GM23338 (cell line): ENCODE measurements around the gene PRPF38A. TPM values are rescaled to one million over a fixed set of nuclear protein-coding genes. Genes with fewer than 3 reads are reported as not detected.

Experiments used
- ATAC-seq: fragments of 200-7000 bp; cut with Tn5 transposase; 3 replicates; pipeline ENCODE4 v1.9.1; 2020
- DNase-seq: peaks from one replicate; pipeline ENCODE4 v3.0.0-alpha.2; 2015; ENCODE audit warnings: low spot score
- H2AFZ ChIP-seq: fragments of 200-600 bp; sonication (generic); 2 replicates; pipeline ENCODE4 v1.8.0; 2016; ENCODE audit warnings: antibody characterized with exemption, mild to moderate bottlenecking, moderate library complexity
- H3F3A ChIP-seq: fragments of 200-600 bp; sonication (generic); replicated peaks from 2 replicates; pipeline ENCODE4 v1.8.0; 2017; ENCODE audit warnings: antibody characterized with exemption, mixed run types, low read depth
- H3K27ac ChIP-seq: fragments of 200-600 bp; sonication (generic); 2 replicates; pipeline ENCODE4 v1.6.1; 2016; ENCODE audit warnings: low read depth
- H3K27me3 ChIP-seq: fragments of 200-600 bp; sonication (generic); 2 replicates; pipeline ENCODE4 v1.8.0; 2016; ENCODE audit warnings: mild to moderate bottlenecking, mixed run types, moderate library complexity; ENCODE audit not compliant: insufficient read depth
- H3K36me3 ChIP-seq: fragments of 200-600 bp; sonication (generic); 2 replicates; pipeline ENCODE4 v1.8.0; 2016; ENCODE audit warnings: mild to moderate bottlenecking; ENCODE audit not compliant: insufficient read depth
- H3K4me1 ChIP-seq: fragments of 200-600 bp; sonication (generic); 2 replicates; pipeline ENCODE4 v1.8.0; 2016; ENCODE audit warnings: mild to moderate bottlenecking, moderate library complexity; ENCODE audit not compliant: insufficient read depth
- H3K4me2 ChIP-seq: fragments of 200-600 bp; sonication (generic); 2 replicates; pipeline ENCODE4 v1.7.1; 2017; ENCODE audit warnings: mixed run types
- H3K4me3 ChIP-seq: fragments of 200-600 bp; sonication (generic); 2 replicates; pipeline ENCODE4 v1.6.1; 2016; ENCODE audit warnings: mixed run types
- H3K79me2 ChIP-seq: fragments of 200-600 bp; sonication (generic); replicated peaks from 2 replicates; pipeline ENCODE4 v1.8.0; 2017; ENCODE audit warnings: mild to moderate bottlenecking; ENCODE audit not compliant: insufficient read depth
- H3K9me2 ChIP-seq: fragments of 200-600 bp; sonication (generic); 2 replicates; pipeline ENCODE4 v1.8.0; 2017; ENCODE audit not compliant: insufficient read depth
- H4K20me1 ChIP-seq: fragments of 200-600 bp; sonication (generic); replicated peaks from 2 replicates; pipeline ENCODE4 v1.8.0; 2017; ENCODE audit warnings: mild to moderate bottlenecking; ENCODE audit not compliant: insufficient read depth
- H3K27ac Mint-ChIP-seq: 2 replicates; pipeline ENCODE4 v1.8.0; 2020; ENCODE audit warnings: inconsistent platforms, mild to moderate bottlenecking, moderate library complexity, mixed read lengths
- H3K27me3 Mint-ChIP-seq: 3 replicates; pipeline ENCODE4 v1.8.0; 2022; ENCODE audit warnings: low read depth, mild to moderate bottlenecking, moderate library complexity, mixed read lengths, inconsistent platforms; ENCODE audit not compliant: insufficient read depth, poor library complexity
- H3K36me3 Mint-ChIP-seq: 3 replicates; pipeline ENCODE4 v1.8.0; 2021; ENCODE audit warnings: low read depth, mild to moderate bottlenecking, inconsistent platforms, moderate library complexity, mixed read lengths
- H3K4me1 Mint-ChIP-seq: 3 replicates; pipeline ENCODE4 v1.8.0; 2020; ENCODE audit warnings: mild to moderate bottlenecking, inconsistent platforms, mixed read lengths
- H3K4me3 Mint-ChIP-seq: 3 replicates; pipeline ENCODE4 v1.8.0; 2021; ENCODE audit warnings: moderate library complexity, mild to moderate bottlenecking, inconsistent platforms, mixed read lengths
- H3K9me3 Mint-ChIP-seq: 3 replicates; pipeline ENCODE4 v1.8.0; 2020; ENCODE audit warnings: moderate library complexity, mild to moderate bottlenecking, inconsistent platforms, mixed read lengths
- CREB1 ChIP-seq: fragments of 250-450 bp; sonication (Bioruptor Pico); IDR thresholded peaks from 2 replicates; pipeline ENCODE4 v1.5.0; 2020; ENCODE audit warnings: low read depth, mild to moderate bottlenecking, moderate library complexity
- EZH2 ChIP-seq: fragments of 200-600 bp; sonication (generic); IDR thresholded peaks from one replicate; pipeline ENCODE4 v1.8.0; 2017; ENCODE audit warnings: antibody characterized with exemption, mild to moderate bottlenecking, low read depth; ENCODE audit not compliant: unreplicated experiment
- EZH2phosphoT487 ChIP-seq: fragments of 200-600 bp; sonication (generic); IDR thresholded peaks from one replicate; pipeline ENCODE4 v1.8.1; 2018; ENCODE audit warnings: antibody characterized with exemption; ENCODE audit not compliant: unreplicated experiment
- JUNB ChIP-seq: IDR thresholded peaks from one replicate; pipeline ENCODE4 v1.6.1; 2016; ENCODE audit warnings: antibody characterized with exemption; ENCODE audit not compliant: unreplicated experiment
- NANOG ChIP-seq: IDR thresholded peaks from 2 replicates; pipeline ENCODE4 v1.6.1; 2016; ENCODE audit warnings: antibody characterized with exemption, borderline replicate concordance
- POLR2AphosphoS5 ChIP-seq: IDR thresholded peaks from 2 replicates; pipeline ENCODE4 v1.6.1; 2016; ENCODE audit warnings: antibody characterized with exemption, low read depth
- STAT1 ChIP-seq: IDR thresholded peaks from one replicate; pipeline ENCODE4 v1.6.1; 2016; ENCODE audit warnings: antibody characterized with exemption; ENCODE audit not compliant: unreplicated experiment
- ZNF114 ChIP-seq: fragments of 250-450 bp; sonication (Bioruptor Pico); IDR thresholded peaks from 2 replicates; pipeline ENCODE4 v1.5.0; 2020; ENCODE audit warnings: mild to moderate bottlenecking, moderate library complexity
- ZNF331 ChIP-seq: fragments of 250-450 bp; sonication (Bioruptor Pico); IDR thresholded peaks from 2 replicates; pipeline ENCODE4 v1.5.0; 2020; ENCODE audit warnings: low read depth, mild to moderate bottlenecking, moderate library complexity
- polyA plus RNA-seq: library from polyadenylated mRNA; unstranded; fragments of >200 nt; fragmentation: Nextera tagmentation; extraction: Ambion mirVana; gene quantifications from 2 replicates; pipeline ENCODE4 v1.2.1, GENCODE V29; 2016
- total RNA-seq: library from RNA; depleted of rRNA; stranded (reverse); fragments of >200 nt; shearing (Covaris generic); gene quantifications from 2 replicates; pipeline ENCODE4 v1.2.3, GENCODE V29; 2014
- TF ChIP-seq, protein P1 (sequence below): IDR thresholded peaks from 2 replicates; pipeline ENCODE4 v1.6.1; 2016; ENCODE audit warnings: antibody characterized with exemption
- TF ChIP-seq, protein P2 (sequence below), 2 experiments: fragments of 200-600 bp in 1 of 2; sonication (generic) in 1 of 2; conservative IDR thresholded peaks; 2 replicates each; pipeline versions ENCODE4 v1.5.1 to v1.6.1; 2016 to 2017; ENCODE audit warnings: antibody characterized with exemption in 2 of 2, low read depth in 2 of 2, mild to moderate bottlenecking in 2 of 2, moderate library complexity in 1 of 2
- TF ChIP-seq, protein P3 (sequence below): fragments of 250-450 bp; sonication (Bioruptor Pico); IDR thresholded peaks from 2 replicates; pipeline ENCODE4 v1.5.0; 2020; ENCODE audit warnings: mild to moderate bottlenecking, moderate library complexity
- TF ChIP-seq, protein P4 (sequence below): IDR thresholded peaks from one replicate; pipeline ENCODE4 v1.6.1; 2018; ENCODE audit warnings: antibody characterized with exemption; ENCODE audit not compliant: unreplicated experiment

Gene PRPF38A
- total and polyA plus RNA-seq, 2 experiments from 2014 or later: 24.8 to 40.3 TPM

DNA sequence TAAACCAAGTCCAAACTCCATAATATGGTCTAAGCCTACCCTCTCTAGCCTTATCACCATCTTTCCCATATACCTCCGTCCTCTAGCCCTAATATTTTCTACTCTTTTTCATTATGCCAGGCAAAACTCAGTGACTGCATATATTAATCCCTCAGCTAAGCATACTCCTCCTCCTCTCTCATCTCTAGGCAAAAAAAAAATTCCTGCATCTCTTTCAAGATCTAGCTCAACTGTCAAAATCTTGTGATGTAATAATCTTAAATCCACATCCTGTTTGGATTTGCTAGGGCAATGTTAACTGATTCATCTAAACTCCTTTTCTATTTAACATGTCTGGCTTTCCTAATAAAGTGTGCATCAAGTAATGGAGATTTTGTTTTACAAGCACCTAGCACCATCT, 20.4 kb downstream of the PRPF38A start:
- DNase-seq: no peak
- no peak overlapping the region for H3K4me2 ChIP-seq
- no peak overlapping the region for H3K27ac Mint-ChIP-seq

More for the DNA sequence above, 20.4 kb downstream of the PRPF38A start:
- peak overlapping the region; percentile 50; the same call in 1 of the 2 replicates for H3K27ac ChIP-seq
- H2AFZ ChIP-seq: no peak overlapping the region
- 0 out of 2 replicates have a peak, but pooled peaks cover 1% of the 10 kb centered on the region for H4K20me1 ChIP-seq
- H3K4me3 ChIP-seq: no peak overlapping the region
- Mint-ChIP-seq H3K4me1 (peaks cover 7% of the 10 kb centered on the region; the same call in 2 of the 3 replicates), H3K9me3 (no peaks in the 10 kb centered on the region), H3K4me3 (no peak overlapping the region), H3K36me3 (peaks cover 15% of the 10 kb centered on the region; the same call in 2 of the 3 replicates), H3K27me3 (peaks cover 4% of the 10 kb centered on the region)
- no peaks in the 10 kb centered on the region for H3K9me2 ChIP-seq
- peaks cover 10% of the 10 kb centered on the region for H3K36me3 ChIP-seq
- H3K4me1 ChIP-seq: 0 out of 2 replicates have a peak, but pooled peaks cover 9% of the 10 kb centered on the region
- ATAC-seq: no peak
- TF ChIP-seq POLR2AphosphoS5 (no peak), EZH2 (no peak), ZNF114 (CRISPR knock-in tag) (no peak), CREB1 (no peak), EZH2phosphoT487 (no peak), NANOG (no peak), STAT1 (no peak), JUNB (no peak), ZNF331 (no peak)
- TF ChIP-seq, protein P1, sequence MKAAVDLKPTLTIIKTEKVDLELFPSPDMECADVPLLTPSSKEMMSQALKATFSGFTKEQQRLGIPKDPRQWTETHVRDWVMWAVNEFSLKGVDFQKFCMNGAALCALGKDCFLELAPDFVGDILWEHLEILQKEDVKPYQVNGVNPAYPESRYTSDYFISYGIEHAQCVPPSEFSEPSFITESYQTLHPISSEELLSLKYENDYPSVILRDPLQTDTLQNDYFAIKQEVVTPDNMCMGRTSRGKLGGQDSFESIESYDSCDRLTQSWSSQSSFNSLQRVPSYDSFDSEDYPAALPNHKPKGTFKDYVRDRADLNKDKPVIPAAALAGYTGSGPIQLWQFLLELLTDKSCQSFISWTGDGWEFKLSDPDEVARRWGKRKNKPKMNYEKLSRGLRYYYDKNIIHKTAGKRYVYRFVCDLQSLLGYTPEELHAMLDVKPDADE: no peak
- TF ChIP-seq, protein P2, sequence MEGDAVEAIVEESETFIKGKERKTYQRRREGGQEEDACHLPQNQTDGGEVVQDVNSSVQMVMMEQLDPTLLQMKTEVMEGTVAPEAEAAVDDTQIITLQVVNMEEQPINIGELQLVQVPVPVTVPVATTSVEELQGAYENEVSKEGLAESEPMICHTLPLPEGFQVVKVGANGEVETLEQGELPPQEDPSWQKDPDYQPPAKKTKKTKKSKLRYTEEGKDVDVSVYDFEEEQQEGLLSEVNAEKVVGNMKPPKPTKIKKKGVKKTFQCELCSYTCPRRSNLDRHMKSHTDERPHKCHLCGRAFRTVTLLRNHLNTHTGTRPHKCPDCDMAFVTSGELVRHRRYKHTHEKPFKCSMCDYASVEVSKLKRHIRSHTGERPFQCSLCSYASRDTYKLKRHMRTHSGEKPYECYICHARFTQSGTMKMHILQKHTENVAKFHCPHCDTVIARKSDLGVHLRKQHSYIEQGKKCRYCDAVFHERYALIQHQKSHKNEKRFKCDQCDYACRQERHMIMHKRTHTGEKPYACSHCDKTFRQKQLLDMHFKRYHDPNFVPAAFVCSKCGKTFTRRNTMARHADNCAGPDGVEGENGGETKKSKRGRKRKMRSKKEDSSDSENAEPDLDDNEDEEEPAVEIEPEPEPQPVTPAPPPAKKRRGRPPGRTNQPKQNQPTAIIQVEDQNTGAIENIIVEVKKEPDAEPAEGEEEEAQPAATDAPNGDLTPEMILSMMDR (conservative IDR thresholded peaks at IDR 0.05; ENCODE audit: low read depth in 2 of 2): no peak
- TF ChIP-seq, protein P3, sequence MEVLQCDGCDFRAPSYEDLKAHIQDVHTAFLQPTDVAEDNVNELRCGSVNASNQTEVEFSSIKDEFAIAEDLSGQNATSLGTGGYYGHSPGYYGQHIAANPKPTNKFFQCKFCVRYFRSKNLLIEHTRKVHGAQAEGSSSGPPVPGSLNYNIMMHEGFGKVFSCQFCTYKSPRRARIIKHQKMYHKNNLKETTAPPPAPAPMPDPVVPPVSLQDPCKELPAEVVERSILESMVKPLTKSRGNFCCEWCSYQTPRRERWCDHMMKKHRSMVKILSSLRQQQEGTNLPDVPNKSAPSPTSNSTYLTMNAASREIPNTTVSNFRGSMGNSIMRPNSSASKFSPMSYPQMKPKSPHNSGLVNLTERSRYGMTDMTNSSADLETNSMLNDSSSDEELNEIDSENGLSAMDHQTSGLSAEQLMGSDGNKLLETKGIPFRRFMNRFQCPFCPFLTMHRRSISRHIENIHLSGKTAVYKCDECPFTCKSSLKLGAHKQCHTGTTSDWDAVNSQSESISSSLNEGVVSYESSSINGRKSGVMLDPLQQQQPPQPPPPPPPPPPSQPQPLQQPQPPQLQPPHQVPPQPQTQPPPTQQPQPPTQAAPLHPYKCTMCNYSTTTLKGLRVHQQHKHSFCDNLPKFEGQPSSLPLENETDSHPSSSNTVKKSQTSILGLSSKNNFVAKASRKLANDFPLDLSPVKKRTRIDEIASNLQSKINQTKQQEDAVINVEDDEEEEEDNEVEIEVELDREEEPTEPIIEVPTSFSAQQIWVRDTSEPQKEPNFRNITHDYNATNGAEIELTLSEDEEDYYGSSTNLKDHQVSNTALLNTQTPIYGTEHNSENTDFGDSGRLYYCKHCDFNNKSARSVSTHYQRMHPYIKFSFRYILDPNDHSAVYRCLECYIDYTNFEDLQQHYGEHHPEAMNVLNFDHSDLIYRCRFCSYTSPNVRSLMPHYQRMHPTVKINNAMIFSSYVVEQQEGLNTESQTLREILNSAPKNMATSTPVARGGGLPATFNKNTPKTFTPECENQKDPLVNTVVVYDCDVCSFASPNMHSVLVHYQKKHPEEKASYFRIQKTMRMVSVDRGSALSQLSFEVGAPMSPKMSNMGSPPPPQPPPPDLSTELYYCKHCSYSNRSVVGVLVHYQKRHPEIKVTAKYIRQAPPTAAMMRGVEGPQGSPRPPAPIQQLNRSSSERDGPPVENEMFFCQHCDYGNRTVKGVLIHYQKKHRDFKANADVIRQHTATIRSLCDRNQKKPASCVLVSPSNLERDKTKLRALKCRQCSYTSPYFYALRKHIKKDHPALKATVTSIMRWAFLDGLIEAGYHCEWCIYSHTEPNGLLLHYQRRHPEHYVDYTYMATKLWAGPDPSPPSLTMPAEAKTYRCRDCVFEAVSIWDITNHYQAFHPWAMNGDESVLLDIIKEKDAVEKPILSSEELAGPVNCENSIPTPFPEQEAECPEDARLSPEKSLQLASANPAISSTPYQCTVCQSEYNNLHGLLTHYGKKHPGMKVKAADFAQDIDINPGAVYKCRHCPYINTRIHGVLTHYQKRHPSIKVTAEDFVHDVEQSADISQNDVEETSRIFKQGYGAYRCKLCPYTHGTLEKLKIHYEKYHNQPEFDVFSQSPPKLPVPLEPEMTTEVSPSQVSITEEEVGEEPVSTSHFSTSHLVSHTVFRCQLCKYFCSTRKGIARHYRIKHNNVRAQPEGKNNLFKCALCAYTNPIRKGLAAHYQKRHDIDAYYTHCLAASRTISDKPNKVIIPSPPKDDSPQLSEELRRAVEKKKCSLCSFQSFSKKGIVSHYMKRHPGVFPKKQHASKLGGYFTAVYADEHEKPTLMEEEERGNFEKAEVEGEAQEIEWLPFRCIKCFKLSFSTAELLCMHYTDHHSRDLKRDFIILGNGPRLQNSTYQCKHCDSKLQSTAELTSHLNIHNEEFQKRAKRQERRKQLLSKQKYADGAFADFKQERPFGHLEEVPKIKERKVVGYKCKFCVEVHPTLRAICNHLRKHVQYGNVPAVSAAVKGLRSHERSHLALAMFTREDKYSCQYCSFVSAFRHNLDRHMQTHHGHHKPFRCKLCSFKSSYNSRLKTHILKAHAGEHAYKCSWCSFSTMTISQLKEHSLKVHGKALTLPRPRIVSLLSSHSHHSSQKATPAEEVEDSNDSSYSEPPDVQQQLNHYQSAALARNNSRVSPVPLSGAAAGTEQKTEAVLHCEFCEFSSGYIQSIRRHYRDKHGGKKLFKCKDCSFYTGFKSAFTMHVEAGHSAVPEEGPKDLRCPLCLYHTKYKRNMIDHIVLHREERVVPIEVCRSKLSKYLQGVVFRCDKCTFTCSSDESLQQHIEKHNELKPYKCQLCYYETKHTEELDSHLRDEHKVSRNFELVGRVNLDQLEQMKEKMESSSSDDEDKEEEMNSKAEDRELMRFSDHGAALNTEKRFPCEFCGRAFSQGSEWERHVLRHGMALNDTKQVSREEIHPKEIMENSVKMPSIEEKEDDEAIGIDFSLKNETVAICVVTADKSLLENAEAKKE (CRISPR knock-in tag): no peak
- TF ChIP-seq, protein P4, sequence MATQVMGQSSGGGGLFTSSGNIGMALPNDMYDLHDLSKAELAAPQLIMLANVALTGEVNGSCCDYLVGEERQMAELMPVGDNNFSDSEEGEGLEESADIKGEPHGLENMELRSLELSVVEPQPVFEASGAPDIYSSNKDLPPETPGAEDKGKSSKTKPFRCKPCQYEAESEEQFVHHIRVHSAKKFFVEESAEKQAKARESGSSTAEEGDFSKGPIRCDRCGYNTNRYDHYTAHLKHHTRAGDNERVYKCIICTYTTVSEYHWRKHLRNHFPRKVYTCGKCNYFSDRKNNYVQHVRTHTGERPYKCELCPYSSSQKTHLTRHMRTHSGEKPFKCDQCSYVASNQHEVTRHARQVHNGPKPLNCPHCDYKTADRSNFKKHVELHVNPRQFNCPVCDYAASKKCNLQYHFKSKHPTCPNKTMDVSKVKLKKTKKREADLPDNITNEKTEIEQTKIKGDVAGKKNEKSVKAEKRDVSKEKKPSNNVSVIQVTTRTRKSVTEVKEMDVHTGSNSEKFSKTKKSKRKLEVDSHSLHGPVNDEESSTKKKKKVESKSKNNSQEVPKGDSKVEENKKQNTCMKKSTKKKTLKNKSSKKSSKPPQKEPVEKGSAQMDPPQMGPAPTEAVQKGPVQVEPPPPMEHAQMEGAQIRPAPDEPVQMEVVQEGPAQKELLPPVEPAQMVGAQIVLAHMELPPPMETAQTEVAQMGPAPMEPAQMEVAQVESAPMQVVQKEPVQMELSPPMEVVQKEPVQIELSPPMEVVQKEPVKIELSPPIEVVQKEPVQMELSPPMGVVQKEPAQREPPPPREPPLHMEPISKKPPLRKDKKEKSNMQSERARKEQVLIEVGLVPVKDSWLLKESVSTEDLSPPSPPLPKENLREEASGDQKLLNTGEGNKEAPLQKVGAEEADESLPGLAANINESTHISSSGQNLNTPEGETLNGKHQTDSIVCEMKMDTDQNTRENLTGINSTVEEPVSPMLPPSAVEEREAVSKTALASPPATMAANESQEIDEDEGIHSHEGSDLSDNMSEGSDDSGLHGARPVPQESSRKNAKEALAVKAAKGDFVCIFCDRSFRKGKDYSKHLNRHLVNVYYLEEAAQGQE: no peak
- 0 out of 2 replicates have a peak, but pooled peaks cover 3% of the 10 kb centered on the region for H3F3A ChIP-seq
- H3K79me2 ChIP-seq: no peaks in the 10 kb centered on the region; the same call in 1 of the 2 replicates
- no peaks in the 10 kb centered on the region for H3K27me3 ChIP-seq
